Upper lobe of left lung (tissue), 4 donors: ENCODE measurements around the gene MAGEA9B.

ENCODE experiments used
- EP300 ChIP-seq, 4 donors: sonication (generic); formaldehyde crosslinking; IDR thresholded peaks; one replicate each; pipeline ENCODE4 v1.5.1; 2017; ENCODE audit warnings: antibody characterized with exemption in 4 of 4, control low read depth in 2 of 4
- POLR2A ChIP-seq, 4 donors: fragments of 450-650 bp; IDR thresholded peaks; one replicate each; pipeline ENCODE4 v1.5.1; 2016 to 2017; ENCODE audit warnings: antibody characterized with exemption in 4 of 4, mild to moderate bottlenecking in 2 of 4
- TF ChIP-seq, protein P1 (sequence below), 6 experiments: fragments of 450-650 bp in 4 of 6; fragments of 200-600 bp in 2 of 6; sonication (generic) in 2 of 6; IDR thresholded peaks; one replicate each; pipeline ENCODE4 v1.5.1; 2016 to 2019; ENCODE audit warnings: antibody characterized with exemption in 6 of 6

DNA sequence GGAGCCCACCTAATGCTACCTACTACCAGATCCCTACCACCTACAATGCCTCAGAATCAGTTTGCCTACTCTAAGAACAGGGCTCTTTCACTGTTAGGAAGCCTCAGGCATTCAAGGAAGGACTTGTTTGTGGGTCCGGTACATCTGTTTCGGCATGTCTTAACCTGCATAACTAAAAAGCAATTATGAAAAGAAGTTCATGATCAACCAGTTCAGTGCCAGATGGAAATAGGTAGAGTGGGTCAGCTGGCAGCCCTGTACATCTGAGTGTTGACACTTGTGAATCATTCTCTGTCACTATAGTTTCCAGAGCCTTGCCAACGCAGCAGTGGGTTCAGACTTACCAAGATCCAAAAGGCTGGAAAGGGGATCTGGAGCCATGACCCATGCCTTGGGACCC lies 41.0 kb upstream of the MAGEA9B start:
- TF ChIP-seq EP300 (IDR thresholded peaks at IDR 0.05) = no peak
- TF ChIP-seq, protein P1, sequence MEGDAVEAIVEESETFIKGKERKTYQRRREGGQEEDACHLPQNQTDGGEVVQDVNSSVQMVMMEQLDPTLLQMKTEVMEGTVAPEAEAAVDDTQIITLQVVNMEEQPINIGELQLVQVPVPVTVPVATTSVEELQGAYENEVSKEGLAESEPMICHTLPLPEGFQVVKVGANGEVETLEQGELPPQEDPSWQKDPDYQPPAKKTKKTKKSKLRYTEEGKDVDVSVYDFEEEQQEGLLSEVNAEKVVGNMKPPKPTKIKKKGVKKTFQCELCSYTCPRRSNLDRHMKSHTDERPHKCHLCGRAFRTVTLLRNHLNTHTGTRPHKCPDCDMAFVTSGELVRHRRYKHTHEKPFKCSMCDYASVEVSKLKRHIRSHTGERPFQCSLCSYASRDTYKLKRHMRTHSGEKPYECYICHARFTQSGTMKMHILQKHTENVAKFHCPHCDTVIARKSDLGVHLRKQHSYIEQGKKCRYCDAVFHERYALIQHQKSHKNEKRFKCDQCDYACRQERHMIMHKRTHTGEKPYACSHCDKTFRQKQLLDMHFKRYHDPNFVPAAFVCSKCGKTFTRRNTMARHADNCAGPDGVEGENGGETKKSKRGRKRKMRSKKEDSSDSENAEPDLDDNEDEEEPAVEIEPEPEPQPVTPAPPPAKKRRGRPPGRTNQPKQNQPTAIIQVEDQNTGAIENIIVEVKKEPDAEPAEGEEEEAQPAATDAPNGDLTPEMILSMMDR (IDR thresholded peaks at IDR 0.05) = no peak
- TF ChIP-seq POLR2A (IDR thresholded peaks at IDR 0.05) = no peak
